HepG2 (cell line): ENCODE data around the gene SETD1B. TPM values are rescaled to one million over a fixed set of nuclear protein-coding genes. Genes with fewer than 3 reads are reported as not detected.
A peak's percentile ranks its signal among the peaks of the same experiment; 100 is the strongest.

Source experiments
- ADNP ChIP-seq: sonication (generic); formaldehyde crosslinking; IDR thresholded peaks from 2 replicates; pipeline ENCODE4 v1.4.0; 2020; ENCODE audit warnings: missing genetic modification reagents
- ASH2L ChIP-seq: fragments of 300-600, 200-600 bp; sonication (generic); IDR thresholded peaks from 2 replicates; pipeline ENCODE4 v1.7.0; 2017; ENCODE audit warnings: low read depth, mild to moderate bottlenecking, moderate library complexity, mixed read lengths, low read length; ENCODE audit not compliant: insufficient read length
- NCOA5 ChIP-seq: sonication (generic); formaldehyde crosslinking; IDR thresholded peaks from 2 replicates; pipeline ENCODE4 v1.4.0; 2020; ENCODE audit warnings: missing genetic modification reagents
- YEATS4 ChIP-seq: sonication (generic); formaldehyde crosslinking; IDR thresholded peaks from 2 replicates; pipeline ENCODE4 v1.4.0; 2020; ENCODE audit warnings: missing genetic modification reagents, borderline replicate concordance
- ZFP90 ChIP-seq: sonication (generic); formaldehyde crosslinking; IDR thresholded peaks from 2 replicates; pipeline ENCODE4 v1.8.0; 2022; ENCODE audit warnings: missing genetic modification reagents, mild to moderate bottlenecking, inconsistent platforms, borderline replicate concordance
- ZFX ChIP-seq: sonication (generic); formaldehyde crosslinking; IDR thresholded peaks from 2 replicates; pipeline ENCODE4 v1.4.0; 2020; ENCODE audit warnings: mild to moderate bottlenecking, low read depth, missing genetic modification reagents, moderate library complexity
- ZNF275 ChIP-seq: sonication (generic); formaldehyde crosslinking; IDR thresholded peaks from 2 replicates; pipeline ENCODE4 v1.8.0; 2022; ENCODE audit warnings: missing genetic modification reagents, mild to moderate bottlenecking, inconsistent platforms, borderline replicate concordance
- ZNF280D ChIP-seq: sonication (generic); formaldehyde crosslinking; IDR thresholded peaks from 2 replicates; pipeline ENCODE4 v1.5.1; 2020; ENCODE audit warnings: mild to moderate bottlenecking, missing genetic modification reagents
- ZNF318 ChIP-seq: sonication (generic); formaldehyde crosslinking; IDR thresholded peaks from 2 replicates; pipeline ENCODE4 v1.4.0; 2020; ENCODE audit warnings: mild to moderate bottlenecking, missing genetic modification reagents
- ZNF460 ChIP-seq: sonication (generic); formaldehyde crosslinking; IDR thresholded peaks from 2 replicates; pipeline ENCODE4 v1.5.1; 2020; ENCODE audit warnings: missing genetic modification reagents, mild to moderate bottlenecking, borderline replicate concordance
- ZNF501 ChIP-seq: sonication (generic); formaldehyde crosslinking; IDR thresholded peaks from 2 replicates; pipeline ENCODE4 v1.5.1; 2020; ENCODE audit warnings: mild to moderate bottlenecking, moderate library complexity, missing genetic modification reagents
- ZNF569 ChIP-seq: sonication (generic); formaldehyde crosslinking; IDR thresholded peaks from 2 replicates; pipeline ENCODE4 v1.5.0; 2020; ENCODE audit warnings: mild to moderate bottlenecking, missing genetic modification reagents, moderate library complexity, borderline replicate concordance
- ZSCAN30 ChIP-seq: sonication (generic); formaldehyde crosslinking; IDR thresholded peaks from 2 replicates; pipeline ENCODE4 v1.5.0; 2020; ENCODE audit warnings: mild to moderate bottlenecking, missing genetic modification reagents
- polyA plus RNA-seq, 8 experiments: library from polyadenylated mRNA; depleted of rRNA in 3 of 8; stranded (reverse) in 7 of 8; unstranded in 1 of 8; fragments of >200 nt; fragmentation: Illumina TruSeq in 4 of 8; extraction: Trizol in 4 of 8; gene quantifications; 2 replicates each; pipeline versions ENCODE4 v1.2.1 to v1.2.3, GENCODE V29; 2011 to 2016; ENCODE audit warnings: low read depth in 4 of 8, missing spikeins in 1 of 8, mixed read lengths in 1 of 8; ENCODE audit not compliant: insufficient read depth in 1 of 8
- total RNA-seq, 5 experiments: library from RNA; depleted of rRNA; stranded (reverse); fragments of >200 nt; fragmentation: Illumina TruSeq; extraction: Trizol; gene quantifications; 2 replicates each; pipeline ENCODE4 v1.2.3, GENCODE V29; 2016; ENCODE audit warnings: low read depth in 1 of 5

Gene SETD1B
- total and polyA plus RNA-seq, 2 of the 13 experiments (the other 11 are each of a cell fraction or from before 2014, with no cell fraction given) = 1.1 to 1.4 TPM

GRCh38 chr12:121792607-121793439 lies 11.0 kb upstream of the SETD1B start (continued):
- TF ChIP-seq ZNF318 (CRISPR knock-in tag) (no peak), ASH2L (no peak), ZFX (CRISPR knock-in tag) (peak; percentile 65), ADNP (CRISPR knock-in tag) (no peak), ZNF275 (no peak), YEATS4 (CRISPR knock-in tag) (no peak; the same call in 1 of the 2 replicates), ZNF501 (peak; percentile 75), ZNF280D (CRISPR knock-in tag) (no peak), ZSCAN30 (CRISPR knock-in tag) (no peak), ZNF569 (CRISPR knock-in tag) (no peak), NCOA5 (CRISPR knock-in tag) (no peak), ZFP90 (CRISPR knock-in tag) (no peak), ZNF460 (no peak)
